BLaER1 treated with 17β-estradiol and CSF1 and Interleukin-3, amounts not matched to agents 10 nM and 100 nM (cell line): ENCODE measurements around the gene FXR2.

Source experiments
- H3K27ac ChIP-seq, 11 experiments: shearing (Covaris generic); formaldehyde crosslinking; 2 replicates each; pipeline ENCODE4 v1.8.1; 2022
- H3K27me3 ChIP-seq, 11 experiments: shearing (Covaris generic); formaldehyde crosslinking; 2 replicates each; pipeline ENCODE4 v1.8.1; 2022
- H3K36me3 ChIP-seq, 11 experiments: shearing (Covaris generic); formaldehyde crosslinking; 2 replicates each; pipeline ENCODE4 v1.8.1; 2022
- H3K4me1 ChIP-seq, 10 experiments: shearing (Covaris generic); formaldehyde crosslinking; 2 replicates each; pipeline ENCODE4 v1.8.1; 2022
- H3K4me2 ChIP-seq, 11 experiments: shearing (Covaris generic); formaldehyde crosslinking; 2 replicates each; pipeline ENCODE4 v1.8.1; 2022
- H3K4me3 ChIP-seq, 10 experiments: shearing (Covaris generic); formaldehyde crosslinking; 2 replicates each; pipeline ENCODE4 v1.8.1; 2022
- H3K9ac ChIP-seq, 11 experiments: shearing (Covaris generic); formaldehyde crosslinking; 2 replicates each; pipeline ENCODE4 v1.8.1; 2022
- H3K9me3 ChIP-seq, 11 experiments: shearing (Covaris generic); formaldehyde crosslinking; replicated peaks in 1 of 11; 2 replicates each; pipeline ENCODE4 v1.8.1; 2022
- H4K20me1 ChIP-seq, 11 experiments: shearing (Covaris generic); formaldehyde crosslinking; 2 replicates each; pipeline ENCODE4 v1.8.1; 2022
- Cebpa-rat ChIP-seq, 11 experiments: shearing (Covaris generic); IDR thresholded peaks; 2 replicates each; pipeline ENCODE4 v1.8.1; 2022

Gene FXR2

DNA sequence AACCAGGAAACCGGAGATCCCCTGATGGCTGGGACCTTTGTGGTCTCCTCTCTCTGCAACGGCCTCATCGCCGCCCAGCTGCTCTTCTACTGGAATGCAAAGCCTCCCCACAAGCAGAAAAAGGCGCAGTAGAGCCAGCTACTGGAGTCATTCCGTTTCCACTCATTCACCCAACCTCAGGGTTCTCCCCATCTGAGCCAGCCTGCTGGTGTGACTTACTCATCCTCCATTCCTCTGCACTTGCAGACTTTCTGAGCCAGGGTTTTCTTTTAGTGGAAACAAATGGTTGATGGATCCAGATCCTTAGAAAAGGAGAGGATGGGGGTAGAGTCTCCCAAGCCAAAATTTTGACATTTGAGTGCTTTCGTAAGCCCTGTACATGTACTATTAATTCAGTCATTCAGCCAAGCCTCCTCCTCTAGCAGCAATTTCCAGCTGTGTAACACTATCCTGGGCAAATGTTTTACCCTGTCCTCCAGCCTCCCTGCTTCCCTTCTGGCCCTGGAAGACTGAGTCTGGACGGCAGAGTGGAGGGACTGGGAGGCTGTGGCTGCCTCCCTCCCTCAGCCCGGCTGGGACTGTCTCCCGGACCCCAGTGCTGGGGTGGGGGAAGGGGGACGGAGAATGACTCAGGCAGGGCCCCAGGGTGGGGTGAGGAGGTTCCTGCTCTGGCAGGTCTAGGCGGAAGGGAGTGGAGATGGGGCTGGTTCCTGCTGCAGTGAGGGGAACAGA, 27.1 kb downstream of the FXR2 start:
- Histone ChIP-seq H3K4me3 (0 out of 20 replicates have a peak overlapping the region, but pooled peaks of 1 of the 10 experiments have one; percentile 5), H3K27me3 (no peaks in the 10 kb centered on the region), H4K20me1 (peaks cover 0 to 48% (median 12%) of the 10 kb centered on the region in 11 experiments; a peak in 14 of 22 replicates), H3K9ac (peak overlapping the region; percentile 33 to 60 (median 52); a peak in 16 of 22 replicates), H3K36me3 (peaks cover 32 to 77% (median 66%) of the 10 kb centered on the region in 11 experiments), H3K4me1 (peaks cover 43 to 71% (median 62%) of the 10 kb centered on the region in 10 experiments), H3K27ac (peak overlapping the region in 9 of 11 experiments; percentile 27 to 55 (median 48); a peak in 16 of 22 replicates), H3K4me2 (peak overlapping the region in 10 of 11 experiments; percentile 17 to 95 (median 48); a peak in 19 of 22 replicates), H3K9me3 (no peaks in the 10 kb centered on the region)
- TF ChIP-seq Cebpa-rat (IDR thresholded peaks at IDR 0.05): no peak

DNA sequence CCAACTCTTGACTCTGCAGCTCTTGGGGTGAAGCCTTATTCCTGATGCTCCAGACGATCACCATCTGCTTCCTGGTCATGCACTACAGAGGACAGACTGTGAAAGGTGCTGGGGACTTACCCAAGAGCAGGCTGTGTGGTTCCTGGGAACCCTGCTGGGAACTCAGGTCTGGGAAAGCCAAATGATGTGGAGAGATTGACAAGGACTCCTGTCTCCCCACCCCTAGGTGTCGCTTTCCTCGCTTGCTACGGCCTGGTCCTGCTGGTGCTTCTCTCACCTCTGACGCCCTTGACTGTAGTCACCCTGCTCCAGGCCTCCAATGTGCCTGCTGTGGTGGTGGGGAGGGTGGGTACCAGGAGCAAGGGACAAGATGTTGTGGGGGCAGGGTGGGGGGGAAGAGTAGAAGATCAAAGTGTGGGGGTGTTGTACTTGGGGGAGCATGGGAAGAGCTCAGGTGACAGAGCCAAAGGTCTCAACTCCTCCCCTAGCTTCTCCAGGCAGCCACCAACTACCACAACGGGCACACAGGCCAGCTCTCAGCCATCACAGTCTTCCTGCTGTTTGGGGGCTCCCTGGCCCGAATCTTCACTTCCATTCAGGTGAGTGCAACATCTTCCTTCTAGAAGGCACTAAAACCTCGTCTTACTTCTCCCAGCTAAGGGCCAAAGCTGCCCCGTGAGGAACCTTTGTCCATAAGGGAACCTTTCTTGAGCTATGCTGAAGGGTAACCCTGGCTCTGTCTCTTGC, 27.9 kb downstream of the FXR2 start:
- H3K27ac ChIP-seq: peak overlapping the region in 10 of 11 experiments; percentile 8 to 55 (median 46); a peak in 13 of 22 replicates
- peaks cover 50 to 77% (median 69%) of the 10 kb centered on the region in 10 experiments for H3K4me1 ChIP-seq
- H3K9ac ChIP-seq: peak overlapping the region in 10 of 11 experiments; percentile 33 to 60 (median 53); a peak in 14 of 22 replicates
- H3K9me3 ChIP-seq: no peaks in the 10 kb centered on the region
- TF ChIP-seq Cebpa-rat (IDR thresholded peaks at IDR 0.05): no peak
- peaks cover 30 to 71% (median 60%) of the 10 kb centered on the region in 11 experiments for H3K36me3 ChIP-seq
- peaks cover 0 to 43% (median 12%) of the 10 kb centered on the region in 11 experiments; a peak in 14 of 22 replicates for H4K20me1 ChIP-seq
- no peaks in the 10 kb centered on the region for H3K27me3 ChIP-seq
- no peak overlapping the region for H3K4me3 ChIP-seq
- H3K4me2 ChIP-seq: peak overlapping the region in 10 of 11 experiments; percentile 17 to 100 (median 48); a peak in 18 of 22 replicates

DNA sequence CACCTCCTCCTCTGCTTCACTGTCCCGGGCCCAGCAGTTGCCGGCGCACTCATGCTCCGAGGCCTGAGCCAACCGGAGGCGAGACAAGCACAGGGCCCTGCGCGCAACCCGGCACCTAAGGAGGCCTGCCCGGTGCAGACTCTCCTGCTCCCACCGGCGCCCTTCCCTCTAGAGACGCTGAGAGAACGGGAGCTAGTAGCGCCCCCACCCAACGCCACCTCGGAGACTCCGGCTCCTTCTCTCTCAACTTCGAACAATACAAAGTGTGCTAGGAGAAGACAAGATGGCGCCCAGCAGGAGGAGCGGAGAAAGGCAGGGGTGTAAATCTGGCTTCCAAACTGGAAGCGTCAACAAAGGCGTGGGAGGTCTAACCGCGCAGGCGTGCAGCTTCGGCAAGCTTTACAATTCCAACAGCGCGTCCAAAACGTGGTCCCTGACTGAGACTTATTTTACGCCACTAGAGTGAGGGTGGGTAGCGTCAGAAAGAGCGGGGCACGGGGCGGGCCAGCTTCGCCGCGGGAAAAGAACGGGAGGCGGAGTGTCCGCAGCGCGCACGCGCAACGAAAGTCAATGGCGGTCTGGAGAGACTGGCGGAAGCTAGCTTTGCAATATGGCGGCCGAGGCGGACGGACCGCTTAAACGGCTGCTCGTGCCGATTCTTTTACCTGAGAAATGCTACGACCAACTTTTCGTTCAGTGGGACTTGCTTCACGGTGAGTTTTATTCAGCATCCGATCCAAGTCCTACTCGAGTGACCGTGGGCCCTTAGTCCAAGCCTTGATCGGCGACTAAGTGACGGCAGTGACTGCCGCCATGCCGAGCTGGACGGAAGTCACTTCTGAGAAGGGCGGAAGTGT, 31.2 kb downstream of the FXR2 start, which contains the start of gene MPDU1:
Gene MPDU1 (plus strand): TSS at position 600 of the 857 bp plus-strand sequence. CDS start 11 bp downstream, at position 611.
- H4K20me1 ChIP-seq: peaks cover 7 to 41% (median 9%) of the 10 kb centered on the region in 11 experiments; a peak in 20 of 22 replicates
- H3K9ac ChIP-seq: peak within 1 kb of the TSS; percentile 95 to 100 (median 100)
- no peaks in the 10 kb centered on the region for H3K27me3 ChIP-seq
- H3K27ac ChIP-seq: peak within 1 kb of the TSS; percentile 97 to 100 (median 100)
- TF ChIP-seq Cebpa-rat (IDR thresholded peaks at IDR 0.05): no peak
- peak within 1 kb of the TSS; percentile 94 to 100 (median 98) for H3K4me2 ChIP-seq
- peaks cover 26 to 61% (median 53%) of the 10 kb centered on the region in 11 experiments for H3K36me3 ChIP-seq
- peak within 1 kb of the TSS; percentile 64 to 100 (median 74) for H3K4me3 ChIP-seq
- peaks cover 62 to 92% (median 88%) of the 10 kb centered on the region in 10 experiments for H3K4me1 ChIP-seq
- H3K9me3 ChIP-seq: no peaks in the 10 kb centered on the region

- Histone ChIP-seq H3K9me3 (no peaks in the 10 kb centered on the region), H3K9ac (peak overlapping the region; percentile 95 to 100 (median 100)), H3K4me3 (peak overlapping the region; percentile 64 to 100 (median 74)), H3K36me3 (peaks cover 26 to 61% (median 53%) of the 10 kb centered on the region in 11 experiments), H3K4me1 (peaks cover 62 to 92% (median 90%) of the 10 kb centered on the region in 10 experiments), H3K4me2 (peak overlapping the region; percentile 81 to 100 (median 98)), H4K20me1 (peaks cover 16 to 41% (median 16%) of the 10 kb centered on the region in 11 experiments), H3K27ac (peak overlapping the region; percentile 97 to 100 (median 100)), H3K27me3 (no peaks in the 10 kb centered on the region)
- TF ChIP-seq Cebpa-rat (IDR thresholded peaks at IDR 0.05): no peak
These were observed 32.1 kb downstream of the FXR2 start for GRCh38 chr17:7582396-7583252.

DNA sequence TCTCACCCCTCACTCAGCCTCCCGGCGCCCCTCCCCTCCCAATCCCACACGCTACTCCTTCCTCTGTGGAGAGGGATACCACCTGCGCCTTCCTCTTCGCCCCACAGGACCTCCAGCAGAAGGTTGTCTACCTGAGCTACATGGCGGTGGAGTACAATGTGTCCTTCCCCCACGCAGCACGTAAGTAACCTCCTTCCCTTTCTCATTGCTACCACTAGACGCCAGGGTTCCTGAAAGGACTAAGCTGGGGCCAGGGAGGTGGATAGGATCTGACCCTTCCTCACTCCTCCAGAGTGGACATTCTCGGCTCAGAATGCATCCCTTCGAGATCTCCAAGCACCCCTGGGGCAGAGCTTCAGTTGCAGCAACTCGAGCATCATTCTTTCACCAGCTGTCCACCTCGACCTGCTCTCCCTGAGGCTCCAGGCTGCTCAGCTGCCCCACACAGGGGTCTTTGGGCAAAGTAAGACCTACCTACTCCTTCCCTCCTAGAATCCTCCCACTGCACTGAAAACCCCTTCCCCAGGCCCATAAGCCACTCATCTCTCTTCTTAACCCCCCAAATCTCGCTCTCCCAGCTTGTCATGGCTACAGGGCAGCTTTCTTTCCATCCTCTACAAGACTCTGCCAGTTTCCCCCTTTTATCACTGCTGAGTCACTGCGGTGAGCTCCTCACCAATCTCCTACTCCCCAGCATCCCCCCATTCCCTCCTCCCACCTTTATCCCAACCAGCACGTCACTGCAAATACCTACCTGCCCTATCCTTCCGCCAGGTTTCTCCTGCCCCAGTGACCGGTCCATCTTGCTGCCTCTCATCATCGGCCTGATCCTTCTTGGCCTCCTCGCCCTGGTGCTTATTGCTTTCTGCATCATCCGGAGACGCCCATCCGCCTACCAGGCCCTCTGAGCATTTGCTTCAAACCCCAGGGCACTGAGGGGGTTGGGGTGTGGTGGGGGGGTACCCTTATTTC, 33.8 kb downstream of the FXR2 start:
- Histone ChIP-seq H3K9me3 (no peaks in the 10 kb centered on the region), H3K27me3 (no peaks in the 10 kb centered on the region), H4K20me1 (peaks cover 33 to 58% (median 34%) of the 10 kb centered on the region in 11 experiments), H3K4me2 (peak overlapping the region; percentile 81 to 100 (median 98)), H3K4me1 (peaks cover 63 to 94% (median 91%) of the 10 kb centered on the region in 10 experiments), H3K36me3 (peaks cover 36 to 61% (median 58%) of the 10 kb centered on the region in 11 experiments), H3K4me3 (peak overlapping the region in 9 of 10 experiments; percentile 22 to 100 (median 75); a peak in 17 of 20 replicates), H3K9ac (peak overlapping the region; percentile 95 to 100 (median 100)), H3K27ac (peak overlapping the region; percentile 97 to 100 (median 100))
- no peak for TF ChIP-seq Cebpa-rat (IDR thresholded peaks at IDR 0.05)

DNA sequence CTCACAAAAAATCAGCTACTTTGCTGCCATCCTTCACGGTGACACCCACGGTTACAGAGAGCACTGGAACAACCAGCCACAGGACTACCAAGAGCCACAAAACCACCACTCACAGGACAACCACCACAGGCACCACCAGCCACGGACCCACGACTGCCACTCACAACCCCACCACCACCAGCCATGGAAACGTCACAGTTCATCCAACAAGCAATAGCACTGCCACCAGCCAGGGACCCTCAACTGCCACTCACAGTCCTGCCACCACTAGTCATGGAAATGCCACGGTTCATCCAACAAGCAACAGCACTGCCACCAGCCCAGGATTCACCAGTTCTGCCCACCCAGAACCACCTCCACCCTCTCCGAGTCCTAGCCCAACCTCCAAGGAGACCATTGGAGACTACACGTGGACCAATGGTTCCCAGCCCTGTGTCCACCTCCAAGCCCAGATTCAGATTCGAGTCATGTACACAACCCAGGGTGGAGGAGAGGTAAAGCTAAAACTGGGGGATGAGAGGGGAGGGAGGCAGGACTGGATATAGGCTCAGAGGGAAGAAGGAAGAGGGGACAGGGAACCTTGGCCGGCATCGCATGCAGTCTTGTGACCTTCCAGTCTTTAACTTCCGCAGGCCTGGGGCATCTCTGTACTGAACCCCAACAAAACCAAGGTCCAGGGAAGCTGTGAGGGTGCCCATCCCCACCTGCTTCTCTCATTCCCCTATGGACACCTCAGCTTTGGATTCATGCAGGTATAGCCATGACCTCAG, 34.7 kb downstream of the FXR2 start:
- peak overlapping the region; percentile 97 to 100 (median 100) for H3K27ac ChIP-seq
- peak overlapping the region; percentile 81 to 100 (median 98) for H3K4me2 ChIP-seq
- peak overlapping the region; percentile 95 to 100 (median 100) for H3K9ac ChIP-seq
- no peaks in the 10 kb centered on the region for H3K9me3 ChIP-seq
- peak overlapping the region in 8 of 10 experiments; percentile 28 to 100 (median 78); a peak in 17 of 20 replicates for H3K4me3 ChIP-seq
- H3K27me3 ChIP-seq: no peaks in the 10 kb centered on the region
- H3K36me3 ChIP-seq: peaks cover 38 to 67% (median 58%) of the 10 kb centered on the region in 11 experiments
- H3K4me1 ChIP-seq: peaks cover 62 to 94% (median 92%) of the 10 kb centered on the region in 10 experiments
- peaks cover 42 to 66% (median 42%) of the 10 kb centered on the region in 11 experiments for H4K20me1 ChIP-seq
- no peak for TF ChIP-seq Cebpa-rat (IDR thresholded peaks at IDR 0.05)
